PC-3 (cell line): ENCODE data around the gene CEACAM5.

Experiments used
- EZH2 ChIP-seq: fragments of 300-600 bp; sonication (generic); IDR thresholded peaks from one replicate; pipeline ENCODE4 v1.6.1; 2017; ENCODE audit warnings: antibody characterized with exemption, mild to moderate bottlenecking, low read length; ENCODE audit not compliant: unreplicated experiment
- EZH2phosphoT487 ChIP-seq: fragments of 300-600 bp; sonication (generic); IDR thresholded peaks from 2 replicates; pipeline ENCODE4 v1.6.1; 2018; ENCODE audit warnings: mild to moderate bottlenecking, antibody characterized with exemption, low read length, borderline replicate concordance
- TF ChIP-seq, protein P1 (sequence below): fragments of 300-600 bp; sonication (generic); conservative IDR thresholded peaks from 2 replicates; pipeline ENCODE4 v1.5.1; 2017; ENCODE audit warnings: antibody characterized with exemption, low read depth, mild to moderate bottlenecking, low read length

DNA sequence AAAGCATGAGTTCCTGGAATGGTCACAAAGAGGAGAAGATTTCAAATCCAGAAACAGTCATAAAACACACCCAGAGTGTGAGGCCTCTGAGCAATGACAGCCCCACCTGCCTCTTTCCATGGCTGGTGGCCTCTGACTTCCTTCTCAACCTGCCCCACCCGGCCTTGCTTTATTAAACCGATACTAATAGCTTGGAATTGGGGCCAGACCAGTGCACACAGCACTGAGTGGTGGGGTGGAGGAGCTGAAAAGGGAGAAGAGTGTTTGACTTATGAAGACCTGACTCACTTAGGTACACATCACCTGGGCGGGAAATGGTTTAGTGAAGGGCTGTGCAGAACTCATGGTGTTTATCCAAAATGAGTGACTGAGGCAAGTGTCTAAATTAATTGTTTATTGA is 26.2 kb downstream of the CEACAM5 start:
- TF ChIP-seq, protein P1, sequence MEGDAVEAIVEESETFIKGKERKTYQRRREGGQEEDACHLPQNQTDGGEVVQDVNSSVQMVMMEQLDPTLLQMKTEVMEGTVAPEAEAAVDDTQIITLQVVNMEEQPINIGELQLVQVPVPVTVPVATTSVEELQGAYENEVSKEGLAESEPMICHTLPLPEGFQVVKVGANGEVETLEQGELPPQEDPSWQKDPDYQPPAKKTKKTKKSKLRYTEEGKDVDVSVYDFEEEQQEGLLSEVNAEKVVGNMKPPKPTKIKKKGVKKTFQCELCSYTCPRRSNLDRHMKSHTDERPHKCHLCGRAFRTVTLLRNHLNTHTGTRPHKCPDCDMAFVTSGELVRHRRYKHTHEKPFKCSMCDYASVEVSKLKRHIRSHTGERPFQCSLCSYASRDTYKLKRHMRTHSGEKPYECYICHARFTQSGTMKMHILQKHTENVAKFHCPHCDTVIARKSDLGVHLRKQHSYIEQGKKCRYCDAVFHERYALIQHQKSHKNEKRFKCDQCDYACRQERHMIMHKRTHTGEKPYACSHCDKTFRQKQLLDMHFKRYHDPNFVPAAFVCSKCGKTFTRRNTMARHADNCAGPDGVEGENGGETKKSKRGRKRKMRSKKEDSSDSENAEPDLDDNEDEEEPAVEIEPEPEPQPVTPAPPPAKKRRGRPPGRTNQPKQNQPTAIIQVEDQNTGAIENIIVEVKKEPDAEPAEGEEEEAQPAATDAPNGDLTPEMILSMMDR: no peak
- TF ChIP-seq EZH2: no peak
- no peak for TF ChIP-seq EZH2phosphoT487
